ENCODE results near the gene FOSL2.

Gene FOSL2

DNA sequence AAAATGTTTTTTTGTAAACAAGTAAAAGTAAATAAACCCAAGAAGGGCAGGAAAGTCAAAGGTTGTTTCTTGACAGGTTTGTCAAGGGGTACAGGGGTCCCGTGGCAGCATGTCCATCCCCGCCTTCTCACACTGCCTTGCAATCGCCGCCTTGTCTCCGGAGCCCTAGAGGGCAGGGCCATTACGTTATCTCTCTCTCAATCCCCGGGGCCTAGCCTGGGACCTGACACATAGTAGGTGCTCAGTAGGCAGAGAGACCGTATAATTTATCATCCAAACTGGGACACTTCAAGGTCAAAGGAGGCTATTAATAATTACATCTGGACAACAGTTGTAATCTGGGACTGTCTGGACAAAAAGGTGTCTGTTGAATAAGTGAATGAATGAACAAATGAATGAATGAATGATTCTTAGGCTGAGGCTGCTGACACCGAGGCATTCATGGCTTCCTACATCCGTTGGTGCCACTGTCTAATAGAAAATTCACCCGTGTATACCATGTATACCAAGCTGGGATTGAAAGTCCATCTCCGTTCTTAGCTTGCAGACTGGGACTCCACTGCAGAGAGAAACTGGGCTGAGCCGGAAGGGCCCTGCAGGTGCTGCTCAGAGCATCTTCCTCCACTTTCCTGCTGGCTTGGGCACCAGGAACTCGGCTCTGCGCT, 58.4 kb downstream of the FOSL2 start:
- DNase-seq (ENCODE audit: low read depth): no peak

- no peak for DNase-seq (ENCODE audit: low read depth)
These were observed 59.3 kb downstream of the FOSL2 start for GRCh38 chr2:28451793-28452533.

DNA sequence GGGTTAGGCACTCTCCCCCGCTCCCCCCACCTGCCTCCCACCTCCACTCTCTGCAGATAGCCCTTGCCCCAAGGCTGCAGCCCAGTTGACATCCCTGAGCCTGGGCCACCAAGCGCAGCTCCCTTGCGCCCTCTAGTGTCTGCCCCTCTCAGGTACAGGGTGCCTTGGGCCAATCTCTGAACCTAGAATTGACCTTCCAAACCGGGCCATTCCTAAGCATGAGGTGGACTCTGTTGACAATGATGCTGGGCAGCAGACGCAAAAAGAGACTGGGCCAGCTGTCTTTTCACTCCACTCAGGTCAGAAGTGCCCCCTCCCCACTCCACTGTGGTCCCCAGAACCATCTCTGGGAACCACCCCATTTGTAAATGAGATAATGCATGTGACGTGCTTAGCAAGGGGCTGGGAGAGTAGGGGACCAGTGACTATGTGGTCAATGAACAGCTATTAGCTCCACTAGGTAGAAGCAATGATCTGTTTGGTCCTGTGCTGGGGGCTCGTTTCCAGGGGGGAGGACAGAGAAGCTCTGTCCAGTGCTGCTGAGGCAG, 60.0 kb downstream of the FOSL2 start:
- peak; percentile 72 for DNase-seq (ENCODE audit: low read depth)

DNA sequence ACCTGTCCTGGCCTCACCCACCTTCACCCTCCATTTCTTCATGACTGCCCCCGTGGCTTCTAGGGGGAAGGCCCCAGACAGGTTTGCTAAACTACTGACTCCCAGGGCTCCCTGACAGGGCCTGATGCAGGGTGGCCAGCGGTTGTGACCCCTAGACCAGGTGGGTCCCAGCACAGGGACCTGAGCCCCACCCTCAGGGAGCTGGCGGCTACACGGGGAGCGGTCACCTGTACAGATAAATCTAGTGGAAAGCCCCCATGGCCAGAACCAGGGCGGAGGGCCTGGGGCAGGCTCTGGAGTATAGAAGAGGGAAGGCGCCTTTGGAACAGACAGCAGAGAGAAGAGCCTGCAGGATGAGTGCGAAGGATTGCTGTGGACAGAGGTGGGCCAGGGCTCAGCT, 60.7 kb downstream of the FOSL2 start:
- no peak for DNase-seq (ENCODE audit: low read depth)

DNA sequence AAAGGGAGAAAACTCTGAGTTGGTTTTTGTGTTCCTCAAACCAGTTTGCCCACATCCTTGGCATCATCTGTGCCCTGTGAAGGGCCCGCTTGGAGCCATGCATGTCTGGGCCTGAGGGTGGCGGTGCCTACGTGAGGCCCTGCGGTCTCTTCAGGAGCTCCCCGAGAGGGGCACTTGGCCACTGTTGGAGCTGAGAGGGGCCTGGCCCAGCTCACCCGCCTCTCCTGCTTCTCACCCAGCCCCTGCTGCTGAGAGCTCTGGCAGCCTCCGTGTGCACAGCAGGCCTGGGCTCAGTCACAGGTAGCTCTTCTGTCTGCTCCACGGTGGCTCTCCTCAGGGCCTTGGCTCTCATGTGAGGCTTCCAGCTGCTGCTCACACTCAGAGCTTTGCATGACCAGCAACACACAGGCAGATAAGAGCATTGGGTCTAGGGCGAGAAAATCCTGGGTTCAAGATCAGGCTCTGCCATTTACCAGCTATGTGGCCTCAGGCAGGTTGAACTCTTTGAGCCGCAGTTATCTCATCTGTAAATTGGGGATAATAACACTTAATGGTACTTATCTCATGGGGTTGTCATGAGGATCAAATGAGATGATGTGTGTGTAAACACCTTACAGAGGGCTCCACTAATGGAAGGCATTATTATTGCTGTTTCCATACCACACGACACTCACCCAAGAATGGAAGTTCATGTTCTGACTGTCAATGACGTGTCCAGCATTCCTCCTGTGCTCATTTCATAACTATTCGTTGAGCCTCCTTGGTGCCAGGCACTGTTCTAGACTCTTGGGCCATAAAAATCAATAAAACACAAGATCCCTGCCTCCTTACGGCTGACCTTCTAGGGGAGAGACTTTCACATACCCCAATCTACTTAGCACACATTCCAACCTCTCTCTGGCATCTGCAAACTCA, 61.6 kb downstream of the FOSL2 start:
- DNase-seq (ENCODE audit: low read depth): no peak

DNA sequence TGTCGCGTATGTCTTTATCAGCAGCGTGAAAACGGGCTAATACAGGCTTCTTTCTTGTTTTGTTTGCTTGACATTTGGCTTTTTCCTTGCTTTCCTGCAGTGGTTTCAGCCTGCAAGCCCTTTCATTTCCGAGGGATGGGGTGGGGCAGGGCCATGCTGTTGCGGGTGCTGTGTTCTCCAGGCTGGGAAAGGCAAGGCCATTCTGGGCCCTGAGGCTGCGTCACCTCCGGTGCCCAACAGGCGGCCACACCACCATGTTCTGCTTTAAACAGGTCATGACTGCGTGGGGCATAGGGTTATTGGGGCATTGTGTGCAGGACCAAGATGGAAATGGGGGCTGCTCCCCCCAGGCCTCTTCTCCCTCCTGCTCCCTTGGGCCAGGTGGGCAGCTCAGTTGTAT, 64.6 kb downstream of the FOSL2 start:
- DNase-seq (ENCODE audit: low read depth): no peak

- DNase-seq (ENCODE audit: low read depth): no peak
These were observed 68.4 kb downstream of the FOSL2 start for GRCh38 chr2:28461056-28461455.

DNA sequence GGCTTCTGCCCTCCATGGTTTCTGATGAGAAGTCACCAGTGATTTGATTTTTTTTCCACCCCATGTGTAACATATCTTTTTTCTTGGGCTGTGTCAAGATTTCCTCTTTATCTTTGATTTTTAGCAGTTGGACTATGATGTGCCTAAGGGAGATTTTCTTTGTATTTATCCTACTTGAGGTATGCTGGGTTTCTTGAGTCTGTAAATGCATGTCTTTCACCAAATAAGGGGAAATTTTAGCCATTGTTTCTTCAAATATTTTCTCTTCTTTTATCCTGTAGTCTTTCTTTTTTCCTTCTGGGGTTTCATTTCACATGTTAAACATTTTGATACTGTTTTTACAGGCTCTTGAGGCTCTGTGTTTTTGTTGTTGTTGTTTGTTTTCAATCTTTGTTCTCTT, 69.5 kb downstream of the FOSL2 start:
- DNase-seq (ENCODE audit: low read depth): no peak

DNA sequence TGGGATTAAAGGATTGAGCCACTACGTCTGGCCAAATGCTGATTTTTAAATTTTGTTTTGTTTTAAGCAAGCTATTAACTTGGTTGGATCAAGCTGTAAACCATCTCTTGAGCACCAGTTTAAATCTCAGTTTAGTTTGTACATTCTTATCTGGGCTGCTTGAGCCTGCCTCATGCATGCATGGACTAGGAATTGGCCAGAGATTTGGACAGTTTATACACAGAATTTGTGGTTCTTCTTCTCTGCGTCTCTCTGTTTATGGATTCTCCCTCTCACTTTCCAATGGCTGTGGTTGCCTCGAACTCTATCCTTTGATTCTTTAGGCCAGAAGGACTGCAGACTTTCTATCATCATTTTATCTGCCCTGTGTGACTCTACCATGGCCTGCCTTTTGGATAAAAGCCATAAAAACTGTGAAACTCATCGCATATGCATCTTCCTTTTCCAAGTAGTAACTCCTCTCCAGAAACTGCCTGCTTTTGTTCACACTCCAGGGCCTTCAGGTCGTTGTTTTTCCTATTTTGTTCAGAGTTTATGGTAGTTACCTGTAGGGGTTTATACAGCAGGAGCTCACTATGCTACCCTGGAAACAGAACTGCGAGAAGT, 70.7 kb downstream of the FOSL2 start:
- no peak for DNase-seq (ENCODE audit: low read depth)

DNA sequence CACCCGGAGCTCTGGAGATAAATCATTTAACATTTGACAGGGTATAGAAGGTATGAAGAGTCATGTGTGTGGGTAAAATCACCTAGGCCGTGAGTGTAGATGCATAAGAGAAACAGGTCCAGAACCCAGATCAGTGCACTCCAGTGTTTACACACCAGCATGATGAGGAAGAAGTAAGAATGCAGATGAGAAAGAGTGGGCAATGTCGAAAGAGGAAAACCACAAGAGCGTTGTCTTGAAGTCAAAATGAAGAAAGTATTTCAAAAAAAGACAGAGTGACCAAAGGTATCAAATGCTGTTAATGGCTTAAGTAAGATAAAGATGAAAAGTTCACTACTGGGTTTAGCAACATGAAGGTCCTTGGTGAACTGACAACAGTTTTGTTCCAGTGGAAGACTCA, 71.2 kb downstream of the FOSL2 start:
- no peak for DNase-seq (ENCODE audit: low read depth)

DNA sequence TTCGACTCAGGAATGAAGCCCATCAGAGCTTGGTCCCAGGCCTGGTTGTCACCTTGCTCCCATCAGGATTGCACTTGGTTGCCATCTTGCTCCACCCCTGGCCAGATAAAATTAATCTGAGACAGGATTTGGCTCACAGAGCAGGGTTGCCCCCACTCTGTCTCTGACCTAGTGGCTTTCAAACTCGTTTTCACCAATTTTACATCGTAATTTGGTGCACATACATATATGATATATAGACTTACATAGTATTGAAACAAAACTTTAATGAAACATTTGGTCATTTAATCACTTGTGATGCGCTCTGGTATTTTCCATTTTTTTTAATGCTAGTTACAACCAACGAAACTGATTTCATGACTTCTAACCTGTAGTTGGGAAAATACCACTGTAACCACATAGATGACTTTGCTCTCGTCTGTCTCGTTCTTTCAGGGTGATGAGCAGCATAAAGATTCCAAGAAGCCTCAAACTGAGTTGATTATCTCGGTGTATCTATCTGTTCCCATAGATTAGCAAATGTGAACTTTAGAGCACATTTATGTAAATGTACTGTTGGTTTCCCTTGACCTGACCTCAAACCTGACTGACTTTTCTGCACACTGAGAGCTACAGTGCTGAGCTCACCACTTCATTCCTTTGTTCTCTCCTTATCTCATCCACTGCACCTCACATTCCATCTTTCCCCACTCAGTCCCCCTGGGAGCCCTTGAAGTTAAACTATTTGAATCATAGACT, 72.7 kb downstream of the FOSL2 start:
- no peak for DNase-seq (ENCODE audit: low read depth)

Data from activated gamma-delta T cell treated with anti-CD3 and anti-CD28 coated beads, Interleukin-2, amount 50 U/mL, for 16 hours (primary cell).